ENCODE data around the gene PDE3B. TPM values are rescaled to one million over a fixed set of nuclear protein-coding genes. Genes with fewer than 3 reads are reported as not detected.

The PDE3B gene
- polyA plus RNA-seq, 1 donor (not counting 4 experiments of a cell fraction or from before 2014, with no cell fraction given): 0.01 TPM

DNA sequence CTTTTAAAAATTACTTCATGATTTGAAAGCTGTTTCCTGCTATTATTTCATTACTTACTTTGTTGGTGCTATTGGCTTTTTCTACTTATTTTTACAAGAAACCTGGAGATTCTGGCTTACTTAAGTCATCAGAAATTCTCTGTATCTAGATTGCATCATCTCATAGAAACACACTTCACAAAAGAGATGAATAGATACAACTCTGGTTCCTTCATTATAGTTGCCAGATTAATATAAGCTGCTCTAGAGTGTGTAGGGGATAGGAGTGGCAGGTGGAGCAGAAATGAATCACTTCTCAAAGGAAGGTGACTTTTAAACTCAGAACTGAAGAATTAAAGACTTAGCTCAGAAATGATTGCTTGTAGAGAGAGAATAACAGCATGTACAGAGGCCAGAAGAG is 228.4 kb downstream of the PDE3B start:
- no peaks in the 10 kb centered on the region for H4K20me1 ChIP-seq (ENCODE audit: control insufficient read depth, extremely low read depth, insufficient read depth, low read length)
- H3K9me1 ChIP-seq (ENCODE audit: control insufficient read depth, extremely low read depth, insufficient read depth, low read length): no peaks in the 10 kb centered on the region
- TF ChIP-seq EZH2 (IDR thresholded peaks at IDR 0.05; ENCODE audit: low read length): no peak
- H3K4me1 ChIP-seq (ENCODE audit: control insufficient read depth, extremely low read depth, insufficient read depth, low read length): no peaks in the 10 kb centered on the region
- dilution Hi-C loops (cut with MboI; ENCODE audit: extremely low pct_ligation_motif_present, low sequenced_read_pairs): no loop called here
- H3K36me3 ChIP-seq (ENCODE audit: control insufficient read depth in 2 of 2, extremely low read depth in 1 of 2, insufficient read depth in 2 of 2, low read length in 2 of 2): no peaks in the 10 kb centered on the region
- H2AFZ ChIP-seq (ENCODE audit: control insufficient read depth, low read length): no peak overlapping the region
- FAIRE-seq: no peak
- H3K27me3 ChIP-seq (ENCODE audit: control insufficient read depth, extremely low read depth, insufficient read depth, low read length): no peaks in the 10 kb centered on the region
- no peak overlapping the region for H3K4me2 ChIP-seq (ENCODE audit: control insufficient read depth, extremely low read depth, insufficient read depth, low read depth, low read length)
- H3K4me3 ChIP-seq (ENCODE audit: control insufficient read depth in 2 of 3, extremely low read depth in 1 of 3, insufficient read depth in 2 of 3, low read depth in 1 of 3, low read length in 3 of 3): no peak overlapping the region
- no peak overlapping the region for H3K27ac ChIP-seq (ENCODE audit: control insufficient read depth, insufficient read depth, low read length)
- H3K9ac ChIP-seq (ENCODE audit: control insufficient read depth, extremely low read depth, insufficient read depth, low read length): no peak overlapping the region
- H3K9me3 ChIP-seq (ENCODE audit: control insufficient read depth, low read depth, low read length): no peaks in the 10 kb centered on the region
- no peak for DNase-seq (ENCODE audit: low read depth, low spot score)
- H3K79me2 ChIP-seq (ENCODE audit: control insufficient read depth, insufficient read depth, low read length): no peaks in the 10 kb centered on the region

DNA sequence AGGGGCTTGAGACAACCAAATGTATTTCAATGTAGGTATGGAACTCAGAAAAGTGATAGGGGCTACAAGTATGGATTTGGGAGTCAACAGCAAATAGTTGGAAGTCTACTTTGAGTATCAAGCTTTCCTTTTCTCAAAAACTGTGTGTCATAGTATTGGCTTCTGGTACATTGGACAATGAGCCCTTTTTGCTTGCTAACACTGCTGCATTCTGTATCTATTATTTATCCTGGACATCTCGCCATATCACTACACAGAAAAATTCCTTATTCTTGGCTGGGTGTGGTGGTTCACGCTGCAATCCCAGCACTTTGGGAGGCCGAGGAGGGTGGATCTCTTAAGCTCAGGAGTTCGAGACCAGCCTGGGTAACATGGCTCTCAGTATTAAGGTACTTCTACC is 230.0 kb downstream of the PDE3B start:
- Histone ChIP-seq H3K79me2 (ENCODE audit: control insufficient read depth, insufficient read depth, low read length) (no peaks in the 10 kb centered on the region), H3K4me1 (ENCODE audit: control insufficient read depth, extremely low read depth, insufficient read depth, low read length) (no peaks in the 10 kb centered on the region), H3K27ac (ENCODE audit: control insufficient read depth, insufficient read depth, low read length) (no peak overlapping the region), H3K9me1 (ENCODE audit: control insufficient read depth, extremely low read depth, insufficient read depth, low read length) (no peaks in the 10 kb centered on the region), H3K9ac (ENCODE audit: control insufficient read depth, extremely low read depth, insufficient read depth, low read length) (no peak overlapping the region), H3K27me3 (ENCODE audit: control insufficient read depth, extremely low read depth, insufficient read depth, low read length) (no peaks in the 10 kb centered on the region), H3K4me2 (ENCODE audit: control insufficient read depth, extremely low read depth, insufficient read depth, low read depth, low read length) (no peak overlapping the region), H3K9me3 (ENCODE audit: control insufficient read depth, low read depth, low read length) (no peaks in the 10 kb centered on the region), H4K20me1 (ENCODE audit: control insufficient read depth, extremely low read depth, insufficient read depth, low read length) (no peaks in the 10 kb centered on the region), H2AFZ (ENCODE audit: control insufficient read depth, low read length) (no peak overlapping the region), H3K36me3 (ENCODE audit: control insufficient read depth in 2 of 2, extremely low read depth in 1 of 2, insufficient read depth in 2 of 2, low read length in 2 of 2) (peaks cover 0 to 3% of the 10 kb centered on the region in 2 experiments), H3K4me3 (ENCODE audit: control insufficient read depth in 2 of 3, extremely low read depth in 1 of 3, insufficient read depth in 2 of 3, low read depth in 1 of 3, low read length in 3 of 3) (no peak overlapping the region)
- dilution Hi-C loops (cut with MboI; ENCODE audit: extremely low pct_ligation_motif_present, low sequenced_read_pairs): no loop called here
- no peak for TF ChIP-seq EZH2 (IDR thresholded peaks at IDR 0.05; ENCODE audit: low read length)
- TF ChIP-seq, protein P1, sequence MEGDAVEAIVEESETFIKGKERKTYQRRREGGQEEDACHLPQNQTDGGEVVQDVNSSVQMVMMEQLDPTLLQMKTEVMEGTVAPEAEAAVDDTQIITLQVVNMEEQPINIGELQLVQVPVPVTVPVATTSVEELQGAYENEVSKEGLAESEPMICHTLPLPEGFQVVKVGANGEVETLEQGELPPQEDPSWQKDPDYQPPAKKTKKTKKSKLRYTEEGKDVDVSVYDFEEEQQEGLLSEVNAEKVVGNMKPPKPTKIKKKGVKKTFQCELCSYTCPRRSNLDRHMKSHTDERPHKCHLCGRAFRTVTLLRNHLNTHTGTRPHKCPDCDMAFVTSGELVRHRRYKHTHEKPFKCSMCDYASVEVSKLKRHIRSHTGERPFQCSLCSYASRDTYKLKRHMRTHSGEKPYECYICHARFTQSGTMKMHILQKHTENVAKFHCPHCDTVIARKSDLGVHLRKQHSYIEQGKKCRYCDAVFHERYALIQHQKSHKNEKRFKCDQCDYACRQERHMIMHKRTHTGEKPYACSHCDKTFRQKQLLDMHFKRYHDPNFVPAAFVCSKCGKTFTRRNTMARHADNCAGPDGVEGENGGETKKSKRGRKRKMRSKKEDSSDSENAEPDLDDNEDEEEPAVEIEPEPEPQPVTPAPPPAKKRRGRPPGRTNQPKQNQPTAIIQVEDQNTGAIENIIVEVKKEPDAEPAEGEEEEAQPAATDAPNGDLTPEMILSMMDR (optimal IDR thresholded peaks at IDR 0.05 in 1 of 3, IDR thresholded peaks at IDR 0.05 in 1 of 3, conservative IDR thresholded peaks at IDR 0.05 in 1 of 3; ENCODE audit: extremely low read depth in 1 of 3, insufficient read depth in 2 of 3, low read length in 3 of 3): no peak
- DNase-seq (ENCODE audit: low read depth, low spot score) (no peak), FAIRE-seq (no peak)

DNA sequence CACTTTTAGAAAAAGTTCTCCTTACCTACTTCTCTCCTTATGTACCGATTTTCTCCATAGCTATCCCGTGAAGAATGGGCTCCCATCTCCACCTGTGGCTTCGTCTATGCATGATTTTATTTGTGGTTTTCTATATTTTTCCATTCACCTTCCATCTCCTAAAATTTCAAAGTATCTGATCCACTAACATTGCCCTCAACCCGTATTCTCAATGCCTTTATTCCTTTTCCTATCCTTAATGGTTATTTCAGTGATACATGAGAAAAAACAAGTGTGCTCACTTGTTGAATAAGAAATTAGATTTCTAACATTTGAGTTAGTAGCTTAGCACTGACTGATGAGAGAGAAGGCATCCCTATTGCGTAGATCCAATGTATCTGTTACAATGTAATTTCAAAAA is 231.6 kb downstream of the PDE3B start:
- no peak overlapping the region for H3K4me3 ChIP-seq (ENCODE audit: control insufficient read depth in 2 of 3, extremely low read depth in 1 of 3, insufficient read depth in 2 of 3, low read depth in 1 of 3, low read length in 3 of 3)
- H3K4me1 ChIP-seq (ENCODE audit: control insufficient read depth, extremely low read depth, insufficient read depth, low read length): no peaks in the 10 kb centered on the region
- H3K27ac ChIP-seq (ENCODE audit: control insufficient read depth, insufficient read depth, low read length): no peak overlapping the region

More for the DNA sequence above, 231.6 kb downstream of the PDE3B start:
- H3K9me1 ChIP-seq (ENCODE audit: control insufficient read depth, extremely low read depth, insufficient read depth, low read length): no peaks in the 10 kb centered on the region
- H3K9ac ChIP-seq (ENCODE audit: control insufficient read depth, extremely low read depth, insufficient read depth, low read length): no peak overlapping the region
- H3K4me2 ChIP-seq (ENCODE audit: control insufficient read depth, extremely low read depth, insufficient read depth, low read depth, low read length): no peak overlapping the region
- DNase-seq (ENCODE audit: low read depth, low spot score) (no peak), FAIRE-seq (no peak)
- dilution Hi-C loops (cut with MboI; ENCODE audit: extremely low pct_ligation_motif_present, low sequenced_read_pairs): no loop called here
- H3K79me2 ChIP-seq (ENCODE audit: control insufficient read depth, insufficient read depth, low read length): no peaks in the 10 kb centered on the region
- H2AFZ ChIP-seq (ENCODE audit: control insufficient read depth, low read length): no peak overlapping the region
- no peak for TF ChIP-seq EZH2 (IDR thresholded peaks at IDR 0.05; ENCODE audit: low read length)
- TF ChIP-seq, protein P1 (optimal IDR thresholded peaks at IDR 0.05 in 1 of 3, IDR thresholded peaks at IDR 0.05 in 1 of 3, conservative IDR thresholded peaks at IDR 0.05 in 1 of 3; ENCODE audit: extremely low read depth in 1 of 3, insufficient read depth in 2 of 3, low read length in 3 of 3): no peak
- H4K20me1 ChIP-seq (ENCODE audit: control insufficient read depth, extremely low read depth, insufficient read depth, low read length): no peaks in the 10 kb centered on the region
- no peaks in the 10 kb centered on the region for H3K9me3 ChIP-seq (ENCODE audit: control insufficient read depth, low read depth, low read length)
- H3K36me3 ChIP-seq (ENCODE audit: control insufficient read depth in 2 of 2, extremely low read depth in 1 of 2, insufficient read depth in 2 of 2, low read length in 2 of 2): peaks cover 2 to 3% of the 10 kb centered on the region in 2 experiments
- H3K27me3 ChIP-seq (ENCODE audit: control insufficient read depth, extremely low read depth, insufficient read depth, low read length): no peaks in the 10 kb centered on the region

Measured in keratinocyte (primary cell).